ENCODE data around the gene ZNF768.
"Not testable (repeated sequence)": the region's sequence is repeated elsewhere in the genome, so short reads cannot be mapped to it uniquely, and the experiment has no call there.

DNA sequence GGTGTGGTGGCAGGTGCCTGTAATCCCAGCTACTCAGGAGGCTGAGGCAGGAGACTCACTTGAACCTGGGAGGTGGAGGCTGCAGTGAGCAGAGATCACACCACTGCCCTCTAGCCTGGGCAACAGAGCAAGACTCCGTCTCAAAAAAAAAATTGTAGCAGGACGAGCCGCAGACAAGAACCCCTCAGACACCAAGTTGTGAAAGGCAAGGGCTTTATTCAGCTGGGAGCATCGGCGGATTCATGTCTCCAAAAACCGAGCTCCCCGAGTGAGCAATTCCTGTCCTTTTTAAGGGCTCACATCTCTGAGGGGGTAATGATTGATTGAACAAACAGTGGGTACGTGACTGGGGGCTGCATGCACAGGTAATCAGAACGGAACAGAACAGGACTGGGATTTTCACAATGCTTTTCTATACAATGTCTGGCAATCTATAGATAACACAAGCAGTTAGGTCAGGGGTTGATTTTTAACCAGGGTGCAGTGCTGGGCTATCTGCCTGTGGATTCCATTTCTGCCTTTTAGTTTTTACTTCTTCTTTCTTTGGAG, 14.6 kb upstream of the ZNF768 start:
- TF ChIP-seq, protein P1, sequence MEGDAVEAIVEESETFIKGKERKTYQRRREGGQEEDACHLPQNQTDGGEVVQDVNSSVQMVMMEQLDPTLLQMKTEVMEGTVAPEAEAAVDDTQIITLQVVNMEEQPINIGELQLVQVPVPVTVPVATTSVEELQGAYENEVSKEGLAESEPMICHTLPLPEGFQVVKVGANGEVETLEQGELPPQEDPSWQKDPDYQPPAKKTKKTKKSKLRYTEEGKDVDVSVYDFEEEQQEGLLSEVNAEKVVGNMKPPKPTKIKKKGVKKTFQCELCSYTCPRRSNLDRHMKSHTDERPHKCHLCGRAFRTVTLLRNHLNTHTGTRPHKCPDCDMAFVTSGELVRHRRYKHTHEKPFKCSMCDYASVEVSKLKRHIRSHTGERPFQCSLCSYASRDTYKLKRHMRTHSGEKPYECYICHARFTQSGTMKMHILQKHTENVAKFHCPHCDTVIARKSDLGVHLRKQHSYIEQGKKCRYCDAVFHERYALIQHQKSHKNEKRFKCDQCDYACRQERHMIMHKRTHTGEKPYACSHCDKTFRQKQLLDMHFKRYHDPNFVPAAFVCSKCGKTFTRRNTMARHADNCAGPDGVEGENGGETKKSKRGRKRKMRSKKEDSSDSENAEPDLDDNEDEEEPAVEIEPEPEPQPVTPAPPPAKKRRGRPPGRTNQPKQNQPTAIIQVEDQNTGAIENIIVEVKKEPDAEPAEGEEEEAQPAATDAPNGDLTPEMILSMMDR (conservative IDR thresholded peaks at IDR 0.05): not testable (repeated sequence)
- not testable (repeated sequence) for TF ChIP-seq EZH2 (IDR thresholded peaks at IDR 0.05; ENCODE audit: low read depth)
